Panc1 (cell line): ENCODE results near the gene CREB5. TPM values are rescaled to one million over a fixed set of nuclear protein-coding genes. Genes with fewer than 3 reads are reported as not detected.

Experiments
- ATAC-seq: fragments of 200-7000 bp; cut with Tn5 transposase; 2 replicates; pipeline ENCODE4 v1.9.1; 2020; ENCODE audit warnings: mild to moderate bottlenecking, moderate library complexity
- BruUV-seq: library from RNA; stranded (reverse); fragments of 400-500 nt; replicated peaks from 2 replicates; lab custom pipeline; 2021; lab: Mats Ljungman, UMichigan
- CTCF ChIA-PET: fragments of 300-600 bp; sonication (Branson Sonifier 250); formaldehyde crosslinking; loops from one replicate; lab custom pipeline; 2022; ENCODE audit warnings: antibody characterized with exemption; lab: Charles Lee
- POLR2A ChIA-PET: fragments of 300-600 bp; sonication (Branson Sonifier 250); formaldehyde crosslinking; loops from one replicate; lab custom pipeline; 2022; ENCODE audit warnings: antibody characterized with exemption; lab: Charles Lee
- DNase-seq: peaks from one replicate; pipeline ENCODE4 v3.0.0-alpha.2; 2010; ENCODE audit warnings: low read depth, low spot score
- H3K27ac ChIP-seq: 2 replicates; pipeline ENCODE4 v1.5.1; 2011; ENCODE audit warnings: mild to moderate bottlenecking, low read length, inconsistent platforms
- H3K27me3 ChIP-seq: fragments of 200-500 bp; sonication (Bioruptor generic); 2 replicates; pipeline ENCODE4 v1.6.0; 2014; ENCODE audit warnings: low read length, inconsistent platforms; ENCODE audit not compliant: control insufficient read depth, insufficient read depth
- H3K36me3 ChIP-seq: fragments of 200-500 bp; sonication (Bioruptor generic); 2 replicates; pipeline ENCODE4 v1.5.1; 2014; ENCODE audit warnings: inconsistent platforms, mild to moderate bottlenecking, low read length, moderate library complexity; ENCODE audit not compliant: control insufficient read depth, insufficient read depth
- H3K4me1 ChIP-seq: 2 replicates; pipeline ENCODE4 v1.5.1; 2011; ENCODE audit warnings: inconsistent platforms, mild to moderate bottlenecking, low read length, moderate library complexity; ENCODE audit not compliant: control insufficient read depth, insufficient read depth
- H3K4me3 ChIP-seq, 2 experiments: 2 replicates each; pipeline ENCODE4 v1.5.1; 2011 to 2012; ENCODE audit warnings: low read depth in 2 of 2, low read length in 2 of 2, mild to moderate bottlenecking in 2 of 2, inconsistent platforms in 1 of 2, moderate library complexity in 1 of 2
- H3K9me3 ChIP-seq: fragments of 200-500 bp; sonication (Bioruptor generic); 2 replicates; pipeline ENCODE4 v1.5.1; 2014; ENCODE audit warnings: low read depth, mild to moderate bottlenecking, inconsistent platforms, low read length, moderate library complexity; ENCODE audit not compliant: control insufficient read depth, insufficient read depth
- POLR2AphosphoS5 ChIP-seq: IDR thresholded peaks from 2 replicates; pipeline ENCODE4 v1.6.1; 2012; ENCODE audit warnings: mild to moderate bottlenecking, low read depth, low read length, moderate library complexity
- SIN3A ChIP-seq: IDR thresholded peaks from 2 replicates; pipeline ENCODE4 v1.6.1; 2012; ENCODE audit warnings: low read depth, mild to moderate bottlenecking, low read length, moderate library complexity, borderline replicate concordance; ENCODE audit not compliant: insufficient read depth
- TCF7L2 ChIP-seq: IDR thresholded peaks from 2 replicates; pipeline ENCODE4 v1.6.1; 2011; ENCODE audit warnings: mild to moderate bottlenecking, low read depth, low read length, inconsistent platforms
- in situ Hi-C: cut with HindIII; loops from 2 replicates; pipeline ENCODE4 v1.10.0; 2016; ENCODE audit warnings: low sequenced_read_pairs, low pct_unique_long_range_greater_than_20kb
- intact Hi-C: fragments of 100-400 bp; cut with micrococcal nuclease; formaldehyde crosslinking; loops from one replicate; pipeline ENCODE4 v1.10.0; 2022; ENCODE audit not compliant: unreplicated experiment
- total RNA-seq: library from RNA; stranded (reverse); gene quantifications from one replicate; pipeline ENCODE4 v1.2.1, GENCODE V29; 2021; ENCODE audit not compliant: unreplicated experiment
- TF ChIP-seq, protein P1 (sequence below), 2 experiments: IDR thresholded peaks; 2 replicates each; pipeline ENCODE4 v1.6.1; 2011 to 2012; ENCODE audit warnings: low read depth in 2 of 2, control low read depth in 1 of 2, low read length in 1 of 2, mild to moderate bottlenecking in 1 of 2, moderate library complexity in 1 of 2; ENCODE audit not compliant: insufficient read depth in 1 of 2
- TF ChIP-seq, protein P2 (sequence below): fragments of 450-650 bp; IDR thresholded peaks from 2 replicates; pipeline ENCODE4 v1.5.1; 2017; ENCODE audit warnings: mild to moderate bottlenecking

The CREB5 gene
- total RNA-seq, 1 experiment from 2014 or later = 3.1 TPM

- intact Hi-C loops = no loop called here
- Histone ChIP-seq H3K4me1 (no peaks in the 10 kb centered on the region; the same call in 1 of the 2 replicates), H3K27me3 (peaks cover 35% of the 10 kb centered on the region), H3K4me3 (no peak overlapping the region), H3K36me3 (no peaks in the 10 kb centered on the region), H3K27ac (no peak overlapping the region), H3K9me3 (no peaks in the 10 kb centered on the region)
- TF ChIP-seq SIN3A = no peak
- TF ChIP-seq POLR2AphosphoS5 = no peak
- TF ChIP-seq, protein P1, sequence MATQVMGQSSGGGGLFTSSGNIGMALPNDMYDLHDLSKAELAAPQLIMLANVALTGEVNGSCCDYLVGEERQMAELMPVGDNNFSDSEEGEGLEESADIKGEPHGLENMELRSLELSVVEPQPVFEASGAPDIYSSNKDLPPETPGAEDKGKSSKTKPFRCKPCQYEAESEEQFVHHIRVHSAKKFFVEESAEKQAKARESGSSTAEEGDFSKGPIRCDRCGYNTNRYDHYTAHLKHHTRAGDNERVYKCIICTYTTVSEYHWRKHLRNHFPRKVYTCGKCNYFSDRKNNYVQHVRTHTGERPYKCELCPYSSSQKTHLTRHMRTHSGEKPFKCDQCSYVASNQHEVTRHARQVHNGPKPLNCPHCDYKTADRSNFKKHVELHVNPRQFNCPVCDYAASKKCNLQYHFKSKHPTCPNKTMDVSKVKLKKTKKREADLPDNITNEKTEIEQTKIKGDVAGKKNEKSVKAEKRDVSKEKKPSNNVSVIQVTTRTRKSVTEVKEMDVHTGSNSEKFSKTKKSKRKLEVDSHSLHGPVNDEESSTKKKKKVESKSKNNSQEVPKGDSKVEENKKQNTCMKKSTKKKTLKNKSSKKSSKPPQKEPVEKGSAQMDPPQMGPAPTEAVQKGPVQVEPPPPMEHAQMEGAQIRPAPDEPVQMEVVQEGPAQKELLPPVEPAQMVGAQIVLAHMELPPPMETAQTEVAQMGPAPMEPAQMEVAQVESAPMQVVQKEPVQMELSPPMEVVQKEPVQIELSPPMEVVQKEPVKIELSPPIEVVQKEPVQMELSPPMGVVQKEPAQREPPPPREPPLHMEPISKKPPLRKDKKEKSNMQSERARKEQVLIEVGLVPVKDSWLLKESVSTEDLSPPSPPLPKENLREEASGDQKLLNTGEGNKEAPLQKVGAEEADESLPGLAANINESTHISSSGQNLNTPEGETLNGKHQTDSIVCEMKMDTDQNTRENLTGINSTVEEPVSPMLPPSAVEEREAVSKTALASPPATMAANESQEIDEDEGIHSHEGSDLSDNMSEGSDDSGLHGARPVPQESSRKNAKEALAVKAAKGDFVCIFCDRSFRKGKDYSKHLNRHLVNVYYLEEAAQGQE (IDR thresholded peaks at IDR 0.05; ENCODE audit: insufficient read depth in 1 of 2, low read depth in 2 of 2, low read length in 1 of 2) = no peak
- TF ChIP-seq, protein P2, sequence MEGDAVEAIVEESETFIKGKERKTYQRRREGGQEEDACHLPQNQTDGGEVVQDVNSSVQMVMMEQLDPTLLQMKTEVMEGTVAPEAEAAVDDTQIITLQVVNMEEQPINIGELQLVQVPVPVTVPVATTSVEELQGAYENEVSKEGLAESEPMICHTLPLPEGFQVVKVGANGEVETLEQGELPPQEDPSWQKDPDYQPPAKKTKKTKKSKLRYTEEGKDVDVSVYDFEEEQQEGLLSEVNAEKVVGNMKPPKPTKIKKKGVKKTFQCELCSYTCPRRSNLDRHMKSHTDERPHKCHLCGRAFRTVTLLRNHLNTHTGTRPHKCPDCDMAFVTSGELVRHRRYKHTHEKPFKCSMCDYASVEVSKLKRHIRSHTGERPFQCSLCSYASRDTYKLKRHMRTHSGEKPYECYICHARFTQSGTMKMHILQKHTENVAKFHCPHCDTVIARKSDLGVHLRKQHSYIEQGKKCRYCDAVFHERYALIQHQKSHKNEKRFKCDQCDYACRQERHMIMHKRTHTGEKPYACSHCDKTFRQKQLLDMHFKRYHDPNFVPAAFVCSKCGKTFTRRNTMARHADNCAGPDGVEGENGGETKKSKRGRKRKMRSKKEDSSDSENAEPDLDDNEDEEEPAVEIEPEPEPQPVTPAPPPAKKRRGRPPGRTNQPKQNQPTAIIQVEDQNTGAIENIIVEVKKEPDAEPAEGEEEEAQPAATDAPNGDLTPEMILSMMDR = no peak
- TF ChIP-seq TCF7L2 = no peak
- DNase-seq (no peak), ATAC-seq (no peak)
- CTCF ChIA-PET = no interaction called here
- no TSS peak for BruUV-seq
- POLR2A ChIA-PET = no interaction called here
- in situ Hi-C loops = no loop called here
Observed at GRCh38 chr7:28848906-28849305, 436.6 kb downstream of the CREB5 start.

GRCh38 chr7:28850699-28851098, 438.4 kb downstream of the CREB5 start:
- BruUV-seq = no TSS peak
- TF ChIP-seq TCF7L2 (no peak), SIN3A (no peak), POLR2AphosphoS5 (no peak)
- TF ChIP-seq, protein P1 (IDR thresholded peaks at IDR 0.05; ENCODE audit: insufficient read depth in 1 of 2, low read depth in 2 of 2, low read length in 1 of 2) = no peak
- TF ChIP-seq, protein P2 = no peak
- DNase-seq (no peak), ATAC-seq (no peak)
- H3K36me3 ChIP-seq = no peaks in the 10 kb centered on the region
- in situ Hi-C loops (no loop called here), intact Hi-C loops (loop anchor here (5.0 to 10.0 kb wide), 2 partner anchors 226 to 553 kb away; no protein-coding TSS in a partner anchor)
- no peak overlapping the region for H3K27ac ChIP-seq
- H3K4me3 ChIP-seq = no peak overlapping the region
- H3K9me3 ChIP-seq = no peaks in the 10 kb centered on the region
- H3K27me3 ChIP-seq = peaks cover 33% of the 10 kb centered on the region
- ChIA-PET POLR2A (no interaction called here), CTCF (no interaction called here)
- no peaks in the 10 kb centered on the region; the same call in 1 of the 2 replicates for H3K4me1 ChIP-seq
